Measurements from ENCODE around the gene SFXN5. TPM values are rescaled to one million over a fixed set of nuclear protein-coding genes. Genes with fewer than 3 reads are reported as not detected.

SFXN5 gene
- total RNA-seq, 1 experiment from 2014 or later, result 15.2 TPM

- CTCF ChIA-PET, result no interaction called here
- no peaks in the 10 kb centered on the region for H3F3A ChIP-seq (ENCODE audit: insufficient read depth, low read depth)
- no TSS peak for BruUV-seq (replicated peaks)
- H3K36me3 ChIP-seq (ENCODE audit: low read depth), result no peaks in the 10 kb centered on the region
- intact Hi-C loops (cut with micrococcal nuclease; ENCODE audit: unreplicated experiment), result loop anchor here (5.0 kb wide), 1 partner anchor 77 kb away; the partner anchor contains the start of gene SFXN5
- H3K79me2 ChIP-seq (ENCODE audit: low read depth), result no peaks in the 10 kb centered on the region
- H3K4me1 ChIP-seq (replicated peaks; ENCODE audit: insufficient read depth), result peaks cover under 1% of the 10 kb centered on the region; the same call in 1 of the 2 replicates
- POLR2A ChIA-PET (ENCODE audit: unreplicated experiment), result no interaction called here
- no peaks in the 10 kb centered on the region for H3K9me3 ChIP-seq (ENCODE audit: insufficient read depth, low read depth)
- H3K27ac ChIP-seq, result no peak overlapping the region
- no peaks in the 10 kb centered on the region for H3K27me3 ChIP-seq (ENCODE audit: insufficient read depth, low read depth)
- no peak overlapping the region for H3K4me3 ChIP-seq
- no peaks in the 10 kb centered on the region for H3K9me2 ChIP-seq (ENCODE audit: insufficient read depth)
- H4K20me1 ChIP-seq (ENCODE audit: insufficient read depth), result no peaks in the 10 kb centered on the region
- TF ChIP-seq EZH2 (IDR thresholded peaks at IDR 0.05; ENCODE audit: low read depth) (no peak), CTCF (conservative IDR thresholded peaks at IDR 0.05) (no peak)
- no peak for DNase-seq
- H3K4me2 ChIP-seq, result no peak overlapping the region
- no peak overlapping the region for H2AFZ ChIP-seq
Measured at GRCh38 chr2:72994991-72995380, 76.5 kb downstream of the SFXN5 start.

- CTCF ChIA-PET, result no interaction called here
Measured at GRCh38 chr2:72994282-72994990, 77.1 kb downstream of the SFXN5 start.

GRCh38 chr2:72993933-72994280 is 77.6 kb downstream of the SFXN5 start:
- POLR2A ChIA-PET (ENCODE audit: unreplicated experiment), result no interaction called here
- Histone ChIP-seq H3K9me3 (ENCODE audit: insufficient read depth, low read depth) (no peaks in the 10 kb centered on the region), H3K4me3 (no peak overlapping the region), H3K4me1 (replicated peaks; ENCODE audit: insufficient read depth) (no peaks in the 10 kb centered on the region), H3K9me2 (ENCODE audit: insufficient read depth) (no peaks in the 10 kb centered on the region), H3K36me3 (ENCODE audit: low read depth) (no peaks in the 10 kb centered on the region), H3K27ac (no peak overlapping the region), H3K79me2 (ENCODE audit: low read depth) (no peaks in the 10 kb centered on the region), H2AFZ (no peak overlapping the region), H3F3A (ENCODE audit: insufficient read depth, low read depth) (no peaks in the 10 kb centered on the region), H3K27me3 (ENCODE audit: insufficient read depth, low read depth) (no peaks in the 10 kb centered on the region), H4K20me1 (ENCODE audit: insufficient read depth) (no peaks in the 10 kb centered on the region), H3K4me2 (no peak overlapping the region)
- CTCF ChIA-PET, result no interaction called here
- DNase-seq, result no peak
- BruUV-seq (replicated peaks), result no TSS peak
- TF ChIP-seq CTCF (conservative IDR thresholded peaks at IDR 0.05), result no peak
- no peak for TF ChIP-seq EZH2 (IDR thresholded peaks at IDR 0.05; ENCODE audit: low read depth)
- intact Hi-C loops (cut with micrococcal nuclease; ENCODE audit: unreplicated experiment), result loop anchor here (1.0 to 5.0 kb wide), 3 partner anchors 78 to 181 kb away; partner anchors contain the start of gene SFXN5

More at GRCh38 chr2:72994282-72994990, 77.1 kb downstream of the SFXN5 start:
- Histone ChIP-seq H3K9me2 (ENCODE audit: insufficient read depth) (no peaks in the 10 kb centered on the region), H2AFZ (no peak overlapping the region), H3K27me3 (ENCODE audit: insufficient read depth, low read depth) (no peaks in the 10 kb centered on the region), H3K9me3 (ENCODE audit: insufficient read depth, low read depth) (no peaks in the 10 kb centered on the region), H3K4me2 (no peak overlapping the region), H3K27ac (no peak overlapping the region), H3K79me2 (ENCODE audit: low read depth) (no peaks in the 10 kb centered on the region), H3K36me3 (ENCODE audit: low read depth) (no peaks in the 10 kb centered on the region), H3F3A (ENCODE audit: insufficient read depth, low read depth) (no peaks in the 10 kb centered on the region), H3K4me1 (replicated peaks; ENCODE audit: insufficient read depth) (no peaks in the 10 kb centered on the region), H4K20me1 (ENCODE audit: insufficient read depth) (no peaks in the 10 kb centered on the region), H3K4me3 (no peak overlapping the region)
- intact Hi-C loops (cut with micrococcal nuclease; ENCODE audit: unreplicated experiment), result loop anchor here (5.0 kb wide), 1 partner anchor 78 kb away; the partner anchor contains the start of gene SFXN5
- TF ChIP-seq EZH2 (IDR thresholded peaks at IDR 0.05; ENCODE audit: low read depth), result no peak
- TF ChIP-seq CTCF (conservative IDR thresholded peaks at IDR 0.05), result no peak
- POLR2A ChIA-PET (ENCODE audit: unreplicated experiment), result no interaction called here
- DNase-seq, result no peak
- BruUV-seq (replicated peaks), result no TSS peak

Measured in PC-9 (cell line).